Prostate gland (tissue), 2 donors: ENCODE data around the gene PPM1G.

Experiments used
- POLR2A ChIP-seq: fragments of 450-650 bp; IDR thresholded peaks from one replicate; pipeline ENCODE4 v1.6.1; 2016; ENCODE audit warnings: antibody characterized with exemption, mild to moderate bottlenecking
- POLR2AphosphoS5 ChIP-seq: sonication (generic); formaldehyde crosslinking; IDR thresholded peaks from one replicate; pipeline ENCODE4 v1.6.1; 2017; ENCODE audit warnings: antibody characterized with exemption
- TF ChIP-seq, protein P1 (sequence below), 4 experiments: fragments of 200-600 bp in 2 of 4; fragments of 450-650 bp in 2 of 4; sonication (generic) in 2 of 4; IDR thresholded peaks; 1 replicate in 3 of 4; 2 replicates in 1 of 4; pipeline ENCODE4 v1.5.1; 2016 to 2019; ENCODE audit warnings: antibody characterized with exemption in 4 of 4, mild to moderate bottlenecking in 2 of 4, moderate library complexity in 2 of 4

GRCh38 chr2:27356056-27356381 lies 53.4 kb downstream of the PPM1G start:
- TF ChIP-seq, protein P1, sequence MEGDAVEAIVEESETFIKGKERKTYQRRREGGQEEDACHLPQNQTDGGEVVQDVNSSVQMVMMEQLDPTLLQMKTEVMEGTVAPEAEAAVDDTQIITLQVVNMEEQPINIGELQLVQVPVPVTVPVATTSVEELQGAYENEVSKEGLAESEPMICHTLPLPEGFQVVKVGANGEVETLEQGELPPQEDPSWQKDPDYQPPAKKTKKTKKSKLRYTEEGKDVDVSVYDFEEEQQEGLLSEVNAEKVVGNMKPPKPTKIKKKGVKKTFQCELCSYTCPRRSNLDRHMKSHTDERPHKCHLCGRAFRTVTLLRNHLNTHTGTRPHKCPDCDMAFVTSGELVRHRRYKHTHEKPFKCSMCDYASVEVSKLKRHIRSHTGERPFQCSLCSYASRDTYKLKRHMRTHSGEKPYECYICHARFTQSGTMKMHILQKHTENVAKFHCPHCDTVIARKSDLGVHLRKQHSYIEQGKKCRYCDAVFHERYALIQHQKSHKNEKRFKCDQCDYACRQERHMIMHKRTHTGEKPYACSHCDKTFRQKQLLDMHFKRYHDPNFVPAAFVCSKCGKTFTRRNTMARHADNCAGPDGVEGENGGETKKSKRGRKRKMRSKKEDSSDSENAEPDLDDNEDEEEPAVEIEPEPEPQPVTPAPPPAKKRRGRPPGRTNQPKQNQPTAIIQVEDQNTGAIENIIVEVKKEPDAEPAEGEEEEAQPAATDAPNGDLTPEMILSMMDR (IDR thresholded peaks at IDR 0.05), result no peak
- TF ChIP-seq POLR2A, result no peak
- TF ChIP-seq POLR2AphosphoS5, result no peak
